NB4 (cell line): ENCODE measurements around the gene CSPG4.

Source experiments
- CTCF ChIP-seq: IDR thresholded peaks from one replicate; pipeline ENCODE4 v1.5.1; 2012; ENCODE audit warnings: low read depth, low read length
- MAX ChIP-seq: IDR thresholded peaks from 2 replicates; pipeline ENCODE4 v1.6.1; 2011; ENCODE audit warnings: low read depth, low read length
- MYC ChIP-seq: IDR thresholded peaks from 2 replicates; pipeline ENCODE4 v1.6.1; 2011; ENCODE audit warnings: low read depth, low read length
- POLR2A ChIP-seq: IDR thresholded peaks from 2 replicates; pipeline ENCODE4 v1.6.1; 2011; ENCODE audit warnings: mild to moderate bottlenecking; ENCODE audit not compliant: insufficient read length; ENCODE audit errors: extremely low read depth

- TF ChIP-seq CTCF (no peak), POLR2A (no peak), MAX (no peak), MYC (no peak)
Observed at GRCh38 chr15:75651810-75652543, 60.7 kb downstream of the CSPG4 start.
